HUES6 (cell line): ENCODE data around the gene AGPAT2.
A peak's percentile ranks its signal among the peaks of the same experiment; 100 is the strongest.

ENCODE experiments used
- H3K27ac ChIP-seq: 2 replicates; pipeline ENCODE4 v1.7.0; 2013; ENCODE audit warnings: low read depth, mild to moderate bottlenecking, low read length, inconsistent platforms
- H3K27me3 ChIP-seq: 2 replicates; pipeline ENCODE4 v1.6.1; 2013; ENCODE audit warnings: low read length; ENCODE audit not compliant: control insufficient read depth, insufficient read depth
- H3K36me3 ChIP-seq: 2 replicates; pipeline ENCODE4 v1.6.1; 2013; ENCODE audit warnings: low read length; ENCODE audit not compliant: control insufficient read depth, insufficient read depth
- H3K4me1 ChIP-seq: 2 replicates; pipeline ENCODE4 v1.6.1; 2013; ENCODE audit warnings: low read length; ENCODE audit not compliant: control insufficient read depth, insufficient read depth
- H3K4me3 ChIP-seq: 2 replicates; pipeline ENCODE4 v1.5.1; 2013; ENCODE audit warnings: low read depth, low read length
- H3K9ac ChIP-seq: one replicate; pipeline ENCODE4 v1.6.1; 2013; ENCODE audit warnings: mild to moderate bottlenecking, low read length
- H3K9me3 ChIP-seq: 2 replicates; pipeline ENCODE4 v1.6.1; 2013; ENCODE audit warnings: low read depth, low read length; ENCODE audit not compliant: control insufficient read depth, insufficient read depth

AGPAT2 gene

DNA sequence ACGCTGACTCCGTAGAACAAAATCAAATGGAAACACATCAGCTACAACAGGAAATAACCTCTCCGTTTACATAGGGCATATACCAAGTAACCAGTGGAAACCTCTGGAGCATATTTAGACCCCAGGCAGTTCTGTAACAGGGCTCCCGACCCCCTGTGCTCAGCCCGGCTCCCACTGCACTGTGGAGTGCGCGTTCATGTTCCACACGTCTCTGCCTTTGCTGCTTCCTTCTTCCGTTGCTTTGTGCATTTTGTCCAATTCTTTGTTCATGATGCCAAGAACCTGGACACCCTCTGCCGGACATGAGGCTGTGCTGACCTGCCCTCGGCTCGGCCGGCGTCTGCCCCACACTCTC, 5.9 kb upstream of the AGPAT2 start:
- Histone ChIP-seq H3K9me3 (no peaks in the 10 kb centered on the region), H3K27me3 (peaks cover 13% of the 10 kb centered on the region; the same call in 1 of the 2 replicates), H3K4me1 (peaks cover 22% of the 10 kb centered on the region), H3K9ac (no peak overlapping the region), H3K27ac (no peak overlapping the region), H3K36me3 (no peaks in the 10 kb centered on the region), H3K4me3 (no peak overlapping the region)

DNA sequence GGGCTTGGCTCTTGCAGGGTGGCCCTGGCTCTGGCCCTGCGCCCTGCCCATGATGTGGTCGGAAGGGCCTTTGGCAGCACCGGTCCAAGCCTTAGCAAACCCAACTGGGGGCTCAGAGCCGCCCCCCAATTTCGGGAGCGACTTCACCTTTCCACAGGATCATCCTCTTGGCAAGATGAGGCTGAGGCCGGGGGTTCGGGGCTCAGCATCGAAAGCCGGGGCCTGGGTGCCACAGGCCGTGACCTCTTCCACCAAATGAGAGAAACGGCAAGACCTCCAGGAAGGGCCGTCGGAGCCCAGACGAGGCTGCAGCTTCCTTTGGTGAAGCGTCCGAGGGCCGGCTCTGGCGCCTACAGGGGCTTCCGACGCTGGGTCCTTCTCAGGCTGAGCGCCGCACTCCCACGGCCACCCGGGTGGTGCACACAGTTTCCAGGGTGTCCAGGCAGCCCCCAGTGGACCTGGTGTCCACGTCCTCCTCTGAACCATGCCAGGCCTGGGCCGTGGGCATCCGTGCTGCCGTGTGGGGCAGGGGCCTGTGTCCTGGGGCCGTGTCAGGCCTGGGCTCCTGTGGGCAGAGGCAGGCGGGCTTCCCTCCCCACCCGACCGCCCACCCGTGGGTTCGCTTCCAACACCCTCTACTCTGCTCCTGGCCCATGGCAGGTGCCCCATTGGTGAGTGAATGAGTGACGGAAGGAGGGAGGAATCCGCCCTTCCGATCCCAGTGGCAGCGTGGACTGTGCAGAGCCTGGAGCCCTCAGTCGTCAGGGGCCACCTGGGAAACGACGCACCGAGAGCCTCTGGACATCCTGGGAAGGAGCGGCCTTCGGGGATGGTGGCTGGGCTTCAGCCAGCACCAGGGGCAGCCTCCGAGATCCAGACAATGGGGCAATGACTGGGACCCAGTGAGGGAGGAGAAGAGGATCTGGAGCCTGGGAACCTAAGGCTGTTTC, 5.2 kb upstream of the AGPAT2 start:
- Histone ChIP-seq H3K4me3 (no peak overlapping the region), H3K9me3 (no peaks in the 10 kb centered on the region), H3K27me3 (peaks cover 17% of the 10 kb centered on the region; the same call in 1 of the 2 replicates), H3K27ac (no peak overlapping the region), H3K4me1 (peaks cover 26% of the 10 kb centered on the region), H3K36me3 (no peaks in the 10 kb centered on the region), H3K9ac (no peak overlapping the region)

GRCh38 chr9:136691316-136692184, 4.3 kb upstream of the AGPAT2 start:
- no peaks in the 10 kb centered on the region for H3K9me3 ChIP-seq
- H3K4me3 ChIP-seq = no peak overlapping the region
- H3K27me3 ChIP-seq = peaks cover 17% of the 10 kb centered on the region; the same call in 1 of the 2 replicates
- H3K27ac ChIP-seq = no peak overlapping the region
- H3K4me1 ChIP-seq = peaks cover 23% of the 10 kb centered on the region
- no peaks in the 10 kb centered on the region for H3K36me3 ChIP-seq
- no peak overlapping the region for H3K9ac ChIP-seq

DNA sequence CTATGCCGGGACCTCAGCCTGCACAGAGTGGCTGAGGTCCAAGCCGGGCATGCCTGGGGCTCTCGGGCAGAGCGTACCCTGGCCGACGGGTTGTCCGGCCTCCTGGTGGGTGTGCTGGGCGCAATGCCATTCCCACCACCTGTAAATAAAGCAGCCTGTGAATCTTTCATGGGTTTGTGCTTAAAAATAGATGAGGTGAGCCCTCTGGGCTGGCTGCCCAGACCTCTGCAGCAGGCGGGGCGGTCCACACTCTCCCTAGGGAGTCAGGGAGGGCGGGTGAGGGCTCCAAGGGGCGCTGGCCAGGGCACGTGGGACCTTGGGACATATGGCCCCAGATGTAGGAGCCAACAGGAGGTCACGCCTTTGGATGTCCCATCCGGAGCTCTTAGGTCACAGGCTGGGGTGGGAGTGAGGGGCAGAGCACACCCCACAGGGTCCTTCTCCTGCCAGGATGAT, 3.6 kb upstream of the AGPAT2 start:
- no peak overlapping the region for H3K27ac ChIP-seq
- H3K9ac ChIP-seq = no peak overlapping the region
- H3K27me3 ChIP-seq = peaks cover 23% of the 10 kb centered on the region; the same call in 1 of the 2 replicates
- H3K9me3 ChIP-seq = no peaks in the 10 kb centered on the region
- no peak overlapping the region for H3K4me3 ChIP-seq
- H3K36me3 ChIP-seq = no peaks in the 10 kb centered on the region
- peaks cover 29% of the 10 kb centered on the region for H3K4me1 ChIP-seq

- Histone ChIP-seq H3K27ac (no peak overlapping the region), H3K9me3 (no peaks in the 10 kb centered on the region), H3K9ac (no peak overlapping the region), H3K4me3 (no peak overlapping the region), H3K27me3 (peaks cover 25% of the 10 kb centered on the region; the same call in 1 of the 2 replicates), H3K36me3 (no peaks in the 10 kb centered on the region), H3K4me1 (peaks cover 32% of the 10 kb centered on the region)
Measured at GRCh38 chr9:136690104-136690805, 3.0 kb upstream of the AGPAT2 start.

- no peak overlapping the region for H3K4me3 ChIP-seq
- no peaks in the 10 kb centered on the region for H3K9me3 ChIP-seq
- H3K27me3 ChIP-seq = peaks cover 25% of the 10 kb centered on the region; the same call in 1 of the 2 replicates
- no peak overlapping the region for H3K27ac ChIP-seq
- no peaks in the 10 kb centered on the region for H3K36me3 ChIP-seq
- peaks cover 40% of the 10 kb centered on the region for H3K4me1 ChIP-seq
- no peak overlapping the region for H3K9ac ChIP-seq
Measured at GRCh38 chr9:136689108-136689460, 1.8 kb upstream of the AGPAT2 start.

DNA sequence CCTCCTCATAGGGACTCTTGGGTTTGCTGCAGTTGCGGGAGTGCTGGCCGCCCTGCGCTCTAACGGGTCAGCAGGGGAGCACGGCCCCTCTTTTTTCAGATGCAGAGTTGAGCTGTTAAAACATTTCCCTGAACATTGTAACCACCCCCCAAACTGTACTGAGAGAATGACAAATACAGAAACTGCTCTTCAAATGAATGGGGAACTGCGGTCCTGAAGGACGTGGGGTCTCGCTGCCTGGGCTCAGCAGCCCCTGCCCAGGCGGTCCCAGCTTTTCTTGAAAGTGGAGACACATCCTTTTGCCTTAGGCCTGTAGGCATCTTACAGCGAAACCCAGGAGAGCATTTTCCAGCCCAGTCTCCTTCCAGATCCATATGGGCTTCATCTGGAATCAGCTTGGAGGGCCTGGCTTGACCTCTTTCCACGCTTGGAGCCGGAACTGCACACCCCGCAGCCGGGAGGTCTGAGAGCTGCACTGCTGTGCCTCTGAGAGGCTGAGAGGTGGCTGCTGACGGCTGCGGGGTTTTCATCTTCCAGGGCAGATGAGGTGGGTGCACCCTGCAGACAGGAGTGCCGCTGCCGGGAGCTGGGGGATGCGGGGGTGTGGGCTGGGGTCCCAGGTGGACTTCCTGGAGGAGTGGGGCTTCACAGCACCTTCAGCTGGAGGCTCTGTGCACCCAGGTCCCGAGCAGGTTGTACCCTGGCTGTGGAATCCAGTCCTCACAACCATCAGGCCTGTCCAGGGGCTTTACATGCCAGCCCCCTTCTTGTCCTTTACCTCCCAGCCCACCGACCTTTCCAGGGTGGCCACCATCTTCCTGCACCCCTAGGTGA, 1.2 kb upstream of the AGPAT2 start:
- Histone ChIP-seq H3K27me3 (peaks cover 25% of the 10 kb centered on the region; the same call in 1 of the 2 replicates), H3K4me1 (peaks cover 41% of the 10 kb centered on the region), H3K4me3 (peak overlapping the region; percentile 53), H3K36me3 (no peaks in the 10 kb centered on the region), H3K27ac (no peak overlapping the region), H3K9me3 (no peaks in the 10 kb centered on the region), H3K9ac (no peak overlapping the region)

DNA sequence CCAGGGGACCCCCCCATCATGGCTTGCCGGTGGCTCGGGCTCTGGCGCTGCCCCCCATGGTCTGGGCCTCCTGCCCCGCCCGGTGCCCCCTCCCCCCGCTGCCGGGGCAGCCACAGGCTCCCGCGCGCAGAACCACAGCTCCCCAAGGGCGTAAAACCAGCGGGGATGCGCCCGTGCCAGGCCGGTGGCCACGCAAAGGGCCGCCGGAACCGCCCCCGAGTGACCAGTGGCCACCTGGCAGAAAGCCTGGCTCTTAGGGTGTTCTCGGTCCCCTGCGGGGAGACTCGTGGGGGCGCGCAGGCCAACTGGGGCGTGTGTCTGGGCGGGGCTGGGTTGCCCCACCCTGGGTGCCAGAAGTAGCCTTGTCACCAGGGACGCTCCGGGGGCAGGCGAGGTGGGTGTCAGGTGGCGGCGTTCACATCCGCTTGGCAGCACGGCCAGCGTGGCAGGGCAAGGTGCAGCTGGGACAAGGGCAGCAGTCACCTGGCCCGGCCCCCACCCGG, 515 bp upstream of the AGPAT2 start:
- Histone ChIP-seq H3K27me3 (peaks cover 25% of the 10 kb centered on the region; the same call in 1 of the 2 replicates), H3K9me3 (no peaks in the 10 kb centered on the region), H3K9ac (no peak overlapping the region), H3K4me3 (peak overlapping the region; percentile 53), H3K36me3 (no peaks in the 10 kb centered on the region), H3K27ac (no peak overlapping the region), H3K4me1 (peaks cover 46% of the 10 kb centered on the region)

- Histone ChIP-seq H3K9me3 (no peaks in the 10 kb centered on the region), H3K9ac (peak overlapping the region; percentile 45), H3K27me3 (peaks cover 25% of the 10 kb centered on the region; the same call in 1 of the 2 replicates), H3K27ac (no peak overlapping the region), H3K4me1 (peaks cover 51% of the 10 kb centered on the region), H3K36me3 (no peaks in the 10 kb centered on the region), H3K4me3 (peak overlapping the region; percentile 80)
Measured at GRCh38 chr9:136686534-136686793, 793 bp downstream of the AGPAT2 start.
